Suppressor macrophage (primary cell): ENCODE data around the gene ARSJ.
"Not testable (repeated sequence)": the region's sequence is repeated elsewhere in the genome, so short reads cannot be mapped to it uniquely, and the experiment has no call there.

Source experiments
- DNase-seq, 4 experiments: peaks; one replicate each; pipeline ENCODE4 v3.0.0-alpha.2; 2020 to 2022

ARSJ gene

GRCh38 chr4:113957956-113958355 is 21.5 kb downstream of the ARSJ start:
- DNase-seq: no peak

DNA sequence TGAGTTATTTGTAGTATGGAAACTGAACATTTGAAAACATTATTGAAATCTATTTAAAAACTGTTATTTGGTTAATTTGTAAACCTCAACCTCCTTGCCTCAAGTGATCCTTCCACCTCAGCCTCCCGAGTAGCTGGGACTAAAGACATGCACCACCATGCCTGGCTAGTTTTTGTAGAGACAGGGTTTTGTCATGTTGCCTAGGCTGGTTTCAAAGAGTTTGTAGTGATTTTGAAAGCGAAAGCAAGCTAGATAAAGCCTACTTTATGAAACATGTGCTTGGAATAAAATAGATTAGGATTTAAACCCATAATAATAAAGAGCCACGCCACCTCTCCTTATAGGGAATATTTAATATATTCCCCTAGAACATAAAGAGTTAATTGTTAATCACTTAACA is 23.5 kb downstream of the ARSJ start:
- no peak for DNase-seq

- DNase-seq: no peak
Measured at GRCh38 chr4:113955411-113955810, 24.0 kb downstream of the ARSJ start.

DNA sequence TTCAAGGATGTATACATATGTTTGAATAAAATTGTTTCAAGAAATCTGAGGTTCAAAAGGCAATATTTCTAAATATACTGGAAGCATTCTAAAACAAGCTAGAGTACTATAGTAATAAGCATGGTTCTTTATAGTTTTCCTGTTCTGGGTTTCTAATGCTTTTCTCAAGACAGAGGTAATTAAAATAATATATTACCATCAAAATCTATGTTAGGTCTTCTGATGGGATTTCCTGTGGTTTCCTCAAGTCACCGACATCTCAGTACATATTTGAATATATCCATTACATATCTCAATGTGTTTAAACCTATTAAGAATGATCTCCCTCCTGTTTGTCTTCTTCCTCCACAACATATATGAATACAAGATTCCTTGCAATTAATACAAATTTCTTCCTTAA is 25.6 kb downstream of the ARSJ start:
- no peak for DNase-seq

DNA sequence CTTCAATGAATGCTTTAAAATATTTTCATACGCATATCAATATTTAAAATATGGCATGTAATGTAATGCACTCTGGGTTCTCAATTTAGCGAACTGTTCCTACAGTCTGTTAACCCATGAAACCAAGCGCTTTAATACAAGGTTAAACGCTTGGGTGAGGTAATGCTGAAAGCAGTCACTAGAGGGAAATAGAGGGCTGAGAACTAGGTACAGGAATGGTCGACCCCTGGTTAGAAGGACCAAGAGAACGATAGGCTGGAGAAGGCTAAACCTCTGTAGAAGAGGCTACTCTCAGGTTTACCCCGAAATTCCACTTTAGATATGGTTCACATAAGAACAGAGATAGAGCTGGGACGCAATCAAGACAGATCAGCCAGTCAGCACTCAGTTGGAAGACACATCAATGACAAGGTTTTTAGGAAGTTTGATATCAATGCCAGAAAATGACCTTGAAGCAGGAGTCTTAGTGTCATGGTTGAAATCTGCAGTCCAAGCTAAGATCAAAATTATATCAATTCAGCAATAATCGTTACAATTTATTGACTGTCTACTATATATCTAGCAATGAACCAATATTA is 26.9 kb downstream of the ARSJ start:
- peak; percentile 23 to 46 (median 32) for DNase-seq

- no peak for DNase-seq
Measured at GRCh38 chr4:113951263-113951662, 28.2 kb downstream of the ARSJ start.

GRCh38 chr4:113950207-113950606 is 29.2 kb downstream of the ARSJ start:
- no peak for DNase-seq

DNA sequence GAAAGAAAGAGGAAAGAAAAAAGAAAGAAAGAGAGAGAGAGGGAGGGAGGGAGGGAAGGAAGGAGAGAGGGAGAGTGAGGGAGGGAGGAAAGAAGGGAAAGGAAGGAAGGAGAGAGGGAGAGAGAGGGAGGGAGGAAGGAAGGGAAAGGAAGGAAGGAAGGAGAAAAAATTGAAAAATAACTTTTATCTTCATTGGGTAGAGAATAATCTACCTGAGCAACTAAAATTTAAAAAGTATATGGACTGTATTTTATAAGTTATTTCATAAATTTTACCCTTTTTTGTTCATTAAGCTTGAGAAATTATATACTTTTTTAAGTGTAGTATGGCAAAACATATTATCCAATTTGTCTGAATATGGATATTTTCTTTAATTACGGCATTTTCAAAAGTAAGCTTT is 32.0 kb downstream of the ARSJ start:
- no peak for DNase-seq

DNA sequence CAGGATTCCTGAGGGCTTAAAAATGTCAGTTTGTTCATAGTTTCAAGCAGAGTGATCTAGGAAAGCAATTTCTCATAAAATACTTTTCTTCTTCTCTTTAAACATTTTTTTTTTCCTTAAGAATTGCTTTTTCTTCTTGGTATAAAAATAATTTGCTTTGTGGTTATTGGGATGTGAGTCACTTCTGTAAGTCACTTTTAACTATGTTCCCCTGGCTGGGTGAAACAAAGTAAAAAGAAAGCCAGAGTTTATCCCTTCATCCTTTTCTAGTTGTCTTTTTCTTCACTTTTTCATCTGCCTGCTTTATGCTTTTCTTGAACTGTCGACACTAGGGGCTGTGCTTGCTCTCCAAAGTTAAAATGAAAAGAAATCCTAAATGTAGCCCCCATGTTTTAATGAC is 33.5 kb downstream of the ARSJ start:
- no peak for DNase-seq

DNA sequence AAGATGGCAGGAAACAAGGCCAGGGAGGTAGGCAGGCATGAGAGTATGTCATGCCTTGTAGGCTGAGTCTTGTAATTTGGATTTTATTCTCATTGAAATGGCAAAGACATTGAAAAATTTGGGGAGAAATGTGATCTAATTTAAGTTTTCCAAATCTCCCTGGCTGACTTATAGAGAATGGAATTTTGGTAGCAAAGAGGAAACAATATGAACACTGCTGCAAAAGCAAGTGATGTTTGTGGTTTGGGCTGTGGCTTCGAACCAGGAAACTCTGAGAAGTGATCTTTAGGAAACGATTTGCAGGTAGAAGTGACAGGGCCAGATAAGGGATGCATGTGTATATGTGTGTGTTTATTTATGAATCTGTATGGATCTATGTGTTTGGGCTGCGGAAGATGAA is 35.6 kb downstream of the ARSJ start:
- no peak for DNase-seq

DNA sequence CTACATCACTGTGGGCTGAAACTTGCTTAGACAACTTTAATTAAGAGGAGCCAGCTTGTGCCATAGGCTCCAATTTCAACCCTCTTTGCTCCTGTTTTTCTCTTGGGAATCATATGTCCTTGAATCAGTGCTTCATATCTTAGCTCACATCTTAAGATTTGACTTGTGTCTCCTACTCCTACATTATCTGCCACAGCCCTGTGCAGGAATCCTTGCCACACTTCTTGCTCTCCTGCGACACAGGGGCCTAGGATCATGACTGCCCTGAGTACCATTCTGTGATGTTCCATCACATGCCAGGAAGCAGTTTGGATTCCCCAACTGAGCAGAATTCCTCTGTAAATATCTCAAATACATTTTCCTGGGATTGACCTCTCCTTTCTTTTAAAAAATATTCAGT is 36.4 kb downstream of the ARSJ start:
- DNase-seq: no peak

DNA sequence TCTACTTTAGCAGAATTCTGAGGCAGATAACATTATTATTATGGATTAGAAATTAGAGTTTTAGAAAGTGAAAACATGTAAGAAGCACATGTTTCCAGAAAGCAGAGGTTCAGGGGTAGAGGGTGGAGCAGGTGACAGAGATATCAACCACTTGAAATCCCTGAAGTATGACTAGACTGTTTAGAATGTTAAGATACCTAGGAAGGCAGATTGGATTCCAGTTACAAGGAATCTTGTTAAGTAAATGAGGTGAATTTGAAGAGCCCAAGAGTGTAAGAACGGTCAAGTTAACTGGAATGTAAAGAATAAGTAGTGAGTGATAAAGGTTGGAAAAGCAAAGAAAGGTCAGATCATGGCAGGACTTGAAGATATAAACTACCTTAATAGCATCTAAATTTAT is 37.6 kb downstream of the ARSJ start:
- no peak for DNase-seq

GRCh38 chr4:113940103-113940502 is 39.3 kb downstream of the ARSJ start:
- not testable (repeated sequence) for DNase-seq

- peak in 1 of 4 experiments; percentile 6 for DNase-seq
Measured at GRCh38 chr4:113935190-113935589, 44.3 kb downstream of the ARSJ start.

- DNase-seq: not testable (repeated sequence)
Measured at GRCh38 chr4:113924706-113925105, 54.7 kb downstream of the ARSJ start.

DNA sequence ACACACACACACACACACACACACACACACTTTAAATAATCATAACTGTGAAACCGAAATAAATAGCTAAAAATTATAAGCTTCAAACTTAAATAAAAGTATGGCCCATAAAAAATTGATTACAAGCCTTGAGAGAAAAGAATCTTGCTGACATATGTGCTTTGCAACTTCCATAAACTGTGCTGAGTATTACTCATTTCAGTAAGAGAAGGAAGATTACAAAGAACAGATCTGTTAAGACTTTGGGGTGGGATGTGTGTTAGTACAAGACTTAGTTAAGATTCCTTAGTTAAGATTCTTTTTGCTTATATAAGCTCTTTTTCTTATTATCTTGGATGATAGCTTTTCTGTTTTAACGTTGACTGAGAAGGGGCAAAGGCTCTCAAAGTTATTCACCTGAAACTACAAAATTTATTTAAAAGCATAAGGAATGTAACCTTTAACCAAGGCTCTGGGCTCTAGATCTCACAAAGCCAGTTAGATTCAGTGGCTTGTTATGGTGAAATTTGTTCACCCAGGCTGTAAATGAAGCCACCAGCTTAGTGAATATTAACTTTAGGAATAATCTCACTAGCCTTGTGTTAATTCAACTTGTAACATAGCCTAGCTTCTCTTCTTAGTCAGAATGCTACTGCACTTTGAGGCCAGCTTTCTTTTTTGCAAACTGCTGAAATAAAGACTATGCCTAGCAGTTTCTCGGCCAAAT is 58.2 kb downstream of the ARSJ start:
- peak in 2 of 4 experiments; percentile 23 to 41 for DNase-seq

DNA sequence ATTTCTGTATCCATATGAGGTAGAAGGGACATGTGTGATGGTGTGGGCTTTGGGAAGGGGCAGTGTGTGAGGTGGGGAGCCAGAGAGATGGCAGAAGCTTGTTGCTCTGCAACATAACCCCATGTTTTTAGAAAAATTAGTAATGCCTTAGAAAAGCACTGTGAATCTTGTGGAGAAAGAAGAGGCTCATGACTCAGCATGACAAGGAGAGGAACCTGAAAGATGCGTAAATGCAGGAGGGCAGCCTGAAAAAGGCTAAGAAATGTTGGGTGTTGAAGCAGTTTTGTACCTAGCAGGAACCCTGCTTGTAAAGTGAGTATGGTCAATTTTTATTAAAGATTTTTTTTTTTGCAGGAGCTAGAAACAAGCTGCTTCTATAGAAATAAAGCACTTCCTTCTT is 59.8 kb downstream of the ARSJ start:
- no peak for DNase-seq

DNA sequence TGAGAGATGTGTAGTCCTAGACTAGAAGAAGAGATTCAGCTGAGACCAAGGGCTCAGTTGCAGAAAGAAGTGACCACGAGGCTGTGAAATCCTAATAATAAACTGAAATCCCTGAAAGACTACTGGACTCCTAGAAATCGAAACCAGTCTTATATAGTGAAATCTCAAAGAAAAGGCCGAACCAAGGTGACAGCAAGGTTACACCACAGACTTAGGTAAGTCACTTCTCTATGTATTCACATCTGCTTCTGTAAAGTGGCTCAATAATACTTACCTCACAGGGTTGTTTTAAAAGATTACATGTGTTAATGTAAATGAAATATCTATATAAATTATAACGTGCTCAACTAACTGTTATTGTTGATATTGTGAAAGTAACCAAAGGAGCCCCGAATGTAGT is 60.3 kb downstream of the ARSJ start:
- DNase-seq: no peak

GRCh38 chr4:113908829-113909228 is 70.6 kb downstream of the ARSJ start:
- peak in 2 of 4 experiments; percentile 30 to 54 for DNase-seq

DNA sequence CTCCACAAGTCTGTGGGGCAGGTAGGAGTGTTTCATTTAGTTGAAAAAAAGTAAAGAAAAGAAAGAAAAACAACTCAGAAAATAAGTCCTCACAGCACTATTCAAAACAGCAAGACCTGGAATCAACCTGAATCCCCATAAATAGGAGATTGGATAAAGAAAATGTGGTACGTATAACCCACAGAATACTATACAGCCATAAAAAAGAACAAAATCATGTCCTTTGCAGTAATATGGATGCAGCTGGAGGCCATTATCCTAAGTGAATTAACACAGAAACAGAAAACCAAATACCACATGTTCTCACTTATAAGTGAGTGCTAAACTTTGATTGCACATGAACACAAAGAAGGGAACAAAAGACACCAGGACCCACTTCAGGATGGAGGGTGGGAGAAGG is 71.9 kb downstream of the ARSJ start:
- DNase-seq: no peak

GRCh38 chr4:113905301-113905700 is 74.1 kb downstream of the ARSJ start:
- no peak for DNase-seq

GRCh38 chr4:113904877-113905276 is 74.6 kb downstream of the ARSJ start:
- DNase-seq: no peak

- no peak for DNase-seq
Measured at GRCh38 chr4:113901994-113902787, 77.3 kb downstream of the ARSJ start.
